SU-DHL-6 (cell line): ENCODE measurements around the gene NAP1L1.

Source experiments
- H2AFZ ChIP-seq: fragments of 200-600 bp; sonication (generic); 2 replicates; pipeline ENCODE4 v1.6.1; 2014; ENCODE audit warnings: low read depth, mild to moderate bottlenecking, moderate library complexity, mixed read lengths, antibody characterized with exemption, low read length; ENCODE audit not compliant: severe bottlenecking
- H3F3A ChIP-seq: fragments of 200-600 bp; shearing (Covaris generic); 2 replicates; pipeline ENCODE4 v1.6.0; 2016; ENCODE audit warnings: antibody characterized with exemption, mild to moderate bottlenecking; ENCODE audit not compliant: insufficient read depth
- H3K27ac ChIP-seq: fragments of 200-600 bp; sonication (generic); 2 replicates; pipeline ENCODE4 v1.5.1; 2016; ENCODE audit warnings: low read depth, mild to moderate bottlenecking, low read length, moderate library complexity, mixed read lengths
- H3K27me3 ChIP-seq: fragments of 200-600 bp; sonication (generic), shearing (Covaris generic); 2 replicates; pipeline ENCODE4 v1.6.0; 2014; ENCODE audit warnings: mild to moderate bottlenecking, low read length
- H3K36me3 ChIP-seq: fragments of 200-600 bp; sonication (generic); 2 replicates; pipeline ENCODE4 v1.6.1; 2014; ENCODE audit warnings: mild to moderate bottlenecking, low read length, mixed read lengths
- H3K4me2 ChIP-seq: fragments of 300-600, 200-600 bp; shearing (Covaris generic), sonication (generic); 2 replicates; pipeline ENCODE4 v1.6.0; 2014; ENCODE audit warnings: low read length, low read depth, mild to moderate bottlenecking; ENCODE audit not compliant: poor library complexity, severe bottlenecking
- H3K4me3 ChIP-seq: fragments of 200-600 bp; sonication (generic); 2 replicates; pipeline ENCODE4 v1.5.1; 2014; ENCODE audit warnings: antibody characterized with exemption, low read length, mild to moderate bottlenecking, mixed read lengths; ENCODE audit not compliant: insufficient read depth, poor library complexity, severe bottlenecking
- H3K79me2 ChIP-seq: fragments of 200-600 bp; sonication (generic); 2 replicates; pipeline ENCODE4 v1.6.1; 2014; ENCODE audit warnings: mild to moderate bottlenecking, low read length, moderate library complexity; ENCODE audit not compliant: insufficient read depth
- H3K9ac ChIP-seq: fragments of 200-600 bp; sonication (generic); 2 replicates; pipeline ENCODE4 v1.7.0; 2014; ENCODE audit warnings: mild to moderate bottlenecking, low read length
- H3K9me2 ChIP-seq: fragments of 200-600 bp; sonication (generic); replicated peaks from 2 replicates; pipeline ENCODE4 v1.6.1; 2014; ENCODE audit warnings: low read length; ENCODE audit not compliant: insufficient read depth
- H3K9me3 ChIP-seq: fragments of 200-600 bp; sonication (generic); 2 replicates; pipeline ENCODE4 v1.6.1; 2014; ENCODE audit warnings: low read length, mixed read lengths; ENCODE audit not compliant: insufficient read depth
- H4K20me1 ChIP-seq: fragments of 200-600 bp; sonication (generic); 2 replicates; pipeline ENCODE4 v1.6.1; 2014; ENCODE audit warnings: low read depth, mild to moderate bottlenecking, antibody characterized with exemption, low read length, moderate library complexity, mixed read lengths
- EZH2phosphoT487 ChIP-seq: fragments of 200-600 bp; sonication (generic), shearing (Covaris generic); conservative IDR thresholded peaks from 2 replicates; pipeline ENCODE4 v1.6.1; 2018; ENCODE audit warnings: mild to moderate bottlenecking, antibody characterized with exemption, low read length, moderate library complexity, mixed read lengths
- TF ChIP-seq, protein P1 (sequence below): fragments of 200-600 bp; sonication (generic); IDR thresholded peaks from one replicate; pipeline ENCODE4 v1.5.1; 2017; ENCODE audit warnings: antibody characterized with exemption, mild to moderate bottlenecking, low read length, moderate library complexity; ENCODE audit not compliant: insufficient read depth, poor library complexity, severe bottlenecking

Gene NAP1L1

DNA sequence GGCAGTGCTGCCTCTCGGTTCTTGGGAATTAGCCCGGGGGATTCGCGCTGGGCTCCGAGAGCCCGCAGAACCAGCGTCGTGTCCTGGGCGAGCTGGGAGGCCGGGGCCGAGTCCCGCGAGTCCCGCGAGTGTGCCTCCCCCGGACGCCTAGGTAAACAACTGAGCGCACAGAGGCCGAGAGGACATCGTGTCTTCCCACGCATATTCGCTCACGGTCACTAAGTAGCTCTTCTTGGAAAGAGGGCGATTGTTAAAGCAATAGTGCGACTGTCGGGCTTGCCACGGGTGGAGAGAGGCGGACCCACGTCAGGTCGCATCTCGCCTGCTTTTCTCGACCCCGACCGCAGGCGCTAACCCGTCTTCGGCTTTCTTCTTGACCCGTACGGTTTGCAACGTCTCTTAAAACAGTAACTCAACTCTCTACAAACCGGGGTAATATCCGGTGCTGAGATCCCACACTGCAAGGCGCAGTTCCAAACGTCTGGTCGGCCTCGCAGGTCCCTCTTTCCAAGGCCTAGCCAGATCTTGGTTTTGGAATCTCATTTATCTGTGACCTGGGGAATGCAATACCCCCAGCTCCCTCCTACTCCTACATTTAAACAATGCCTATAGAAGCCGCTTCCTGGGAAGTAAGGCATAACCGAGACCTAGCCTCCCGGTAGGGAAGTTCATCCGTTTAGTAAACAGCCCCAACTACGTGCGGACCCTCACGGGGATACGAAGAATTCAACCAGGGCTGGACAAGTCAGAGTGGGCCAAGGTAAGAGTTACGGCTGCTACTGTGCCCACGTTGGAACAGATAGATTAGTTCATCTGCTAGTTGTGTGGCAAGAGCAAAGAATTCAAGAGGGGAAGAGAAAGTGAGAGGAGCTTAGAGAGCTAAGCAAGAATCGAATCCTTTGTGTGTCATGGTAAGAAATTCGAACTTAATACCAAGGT, 52.2 kb downstream of the NAP1L1 start:
- no peaks in the 10 kb centered on the region for H3K9me3 ChIP-seq
- peak overlapping the region; percentile 77 for H3K9ac ChIP-seq
- no peaks in the 10 kb centered on the region for H3K27me3 ChIP-seq
- H3K79me2 ChIP-seq = no peaks in the 10 kb centered on the region
- H3K4me2 ChIP-seq = peak overlapping the region; percentile 87
- no peaks in the 10 kb centered on the region for H4K20me1 ChIP-seq
- TF ChIP-seq, protein P1, sequence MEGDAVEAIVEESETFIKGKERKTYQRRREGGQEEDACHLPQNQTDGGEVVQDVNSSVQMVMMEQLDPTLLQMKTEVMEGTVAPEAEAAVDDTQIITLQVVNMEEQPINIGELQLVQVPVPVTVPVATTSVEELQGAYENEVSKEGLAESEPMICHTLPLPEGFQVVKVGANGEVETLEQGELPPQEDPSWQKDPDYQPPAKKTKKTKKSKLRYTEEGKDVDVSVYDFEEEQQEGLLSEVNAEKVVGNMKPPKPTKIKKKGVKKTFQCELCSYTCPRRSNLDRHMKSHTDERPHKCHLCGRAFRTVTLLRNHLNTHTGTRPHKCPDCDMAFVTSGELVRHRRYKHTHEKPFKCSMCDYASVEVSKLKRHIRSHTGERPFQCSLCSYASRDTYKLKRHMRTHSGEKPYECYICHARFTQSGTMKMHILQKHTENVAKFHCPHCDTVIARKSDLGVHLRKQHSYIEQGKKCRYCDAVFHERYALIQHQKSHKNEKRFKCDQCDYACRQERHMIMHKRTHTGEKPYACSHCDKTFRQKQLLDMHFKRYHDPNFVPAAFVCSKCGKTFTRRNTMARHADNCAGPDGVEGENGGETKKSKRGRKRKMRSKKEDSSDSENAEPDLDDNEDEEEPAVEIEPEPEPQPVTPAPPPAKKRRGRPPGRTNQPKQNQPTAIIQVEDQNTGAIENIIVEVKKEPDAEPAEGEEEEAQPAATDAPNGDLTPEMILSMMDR = no peak
- no peak for TF ChIP-seq EZH2phosphoT487
- peaks cover 17% of the 10 kb centered on the region for H3F3A ChIP-seq
- H3K27ac ChIP-seq = no peak overlapping the region
- peak overlapping the region; percentile 73 for H3K4me3 ChIP-seq
- H2AFZ ChIP-seq = peak overlapping the region; percentile 96
- H3K9me2 ChIP-seq = no peaks in the 10 kb centered on the region
- no peaks in the 10 kb centered on the region for H3K36me3 ChIP-seq

DNA sequence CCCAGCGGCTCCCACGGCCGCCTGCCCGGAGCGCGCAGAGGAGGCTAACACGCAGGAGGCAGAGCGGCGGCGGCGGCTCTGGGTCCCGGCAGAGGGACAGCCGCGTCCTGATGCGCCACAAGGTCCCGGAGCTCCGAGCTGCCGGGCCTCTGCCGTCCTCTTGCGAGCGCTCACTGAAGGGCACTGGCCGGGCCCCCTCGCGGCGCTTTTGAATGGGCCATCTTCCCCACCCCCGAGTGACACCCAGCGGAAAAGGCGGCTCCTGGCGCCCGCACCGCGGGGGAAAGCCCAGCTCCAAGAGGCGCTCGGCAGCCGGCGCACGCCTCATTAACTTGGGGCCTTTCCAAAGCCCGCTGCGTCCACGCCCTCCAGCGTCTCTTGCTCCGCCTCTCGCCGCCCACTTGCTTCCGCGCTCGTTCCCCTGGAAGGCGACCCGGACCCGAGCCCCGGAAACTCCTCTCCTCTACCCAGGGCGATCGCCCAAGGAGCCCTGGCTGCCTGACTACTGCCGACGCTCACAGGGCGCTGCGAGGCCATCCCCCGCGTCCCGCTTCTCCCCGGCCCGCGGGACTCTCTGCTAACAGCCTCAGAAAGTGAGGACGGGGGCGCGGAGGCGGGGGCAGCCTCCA, 53.0 kb downstream of the NAP1L1 start, which contains the start of gene PHLDA1:
PHLDA1 (minus strand) TSS at position 363 of the 629 bp plus-strand sequence.
- no peaks in the 10 kb centered on the region for H3K27me3 ChIP-seq
- H3K4me2 ChIP-seq = peak within 1 kb of the TSS; percentile 87
- peak within 1 kb of the TSS; percentile 96 for H2AFZ ChIP-seq
- H3K9me3 ChIP-seq = no peaks in the 10 kb centered on the region
- TF ChIP-seq, protein P1 = no peak
- no peak for TF ChIP-seq EZH2phosphoT487
- no peak within 1 kb of the TSS for H3K27ac ChIP-seq
- no peaks in the 10 kb centered on the region for H3K36me3 ChIP-seq
- peaks cover 15% of the 10 kb centered on the region for H3F3A ChIP-seq
- no peaks in the 10 kb centered on the region for H4K20me1 ChIP-seq
- no peaks in the 10 kb centered on the region for H3K9me2 ChIP-seq
- H3K4me3 ChIP-seq = peak within 1 kb of the TSS; percentile 73
- peak within 1 kb of the TSS; percentile 77 for H3K9ac ChIP-seq
- no peaks in the 10 kb centered on the region for H3K79me2 ChIP-seq

DNA sequence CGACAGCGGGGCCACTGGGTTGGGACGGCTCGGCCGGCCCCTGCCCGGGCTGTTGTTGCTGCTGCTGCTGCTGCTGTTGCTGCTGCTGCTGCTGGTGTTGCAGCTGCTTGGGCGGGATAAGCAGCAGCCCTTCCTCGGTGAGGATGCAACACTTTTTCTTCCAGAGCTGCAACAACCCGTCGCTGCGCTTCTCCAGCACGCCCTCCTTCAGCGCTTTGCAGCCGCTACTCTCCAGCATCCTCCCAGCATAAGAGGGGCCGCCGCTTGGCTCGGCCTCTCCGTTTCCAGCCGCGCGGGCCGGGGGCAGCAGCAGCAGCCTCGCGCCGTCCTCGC, 53.4 kb downstream of the NAP1L1 start:
- peak overlapping the region; percentile 87 for H3K4me2 ChIP-seq
- TF ChIP-seq, protein P1 = no peak
- TF ChIP-seq EZH2phosphoT487 = no peak
- no peaks in the 10 kb centered on the region for H3K79me2 ChIP-seq
- H3K36me3 ChIP-seq = no peaks in the 10 kb centered on the region
- peak overlapping the region; percentile 77 for H3K9ac ChIP-seq
- H3K9me3 ChIP-seq = no peaks in the 10 kb centered on the region
- H2AFZ ChIP-seq = peak overlapping the region; percentile 96
- H3F3A ChIP-seq = peaks cover 15% of the 10 kb centered on the region
- H3K27ac ChIP-seq = no peak overlapping the region
- no peaks in the 10 kb centered on the region for H3K27me3 ChIP-seq
- H3K9me2 ChIP-seq = no peaks in the 10 kb centered on the region
- H3K4me3 ChIP-seq = peak overlapping the region; percentile 73
- H4K20me1 ChIP-seq = no peaks in the 10 kb centered on the region
